ENCODE results near the gene DGKZ.

Gene DGKZ

GRCh38 chr11:46321757-46322156 lies 25.5 kb upstream of the DGKZ start:
- TF ChIP-seq EZH2phosphoT487 (conservative IDR thresholded peaks at IDR 0.05; ENCODE audit: low read length), result no peak
- TF ChIP-seq CTCF (IDR thresholded peaks at IDR 0.05; ENCODE audit: insufficient read depth, low read length, poor library complexity, severe bottlenecking), result no peak
- H3K9me3 ChIP-seq (ENCODE audit: insufficient read depth, low read length), result no peaks in the 10 kb centered on the region
- H3K36me3 ChIP-seq (ENCODE audit: low read length), result no peaks in the 10 kb centered on the region
- no peaks in the 10 kb centered on the region for H3K9me2 ChIP-seq (replicated peaks; ENCODE audit: insufficient read depth, low read length)
- no peak overlapping the region for H3K9ac ChIP-seq (ENCODE audit: low read length)
- no peaks in the 10 kb centered on the region for H3F3A ChIP-seq (ENCODE audit: insufficient read depth)
- no peak overlapping the region for H3K4me2 ChIP-seq (ENCODE audit: low read depth, low read length, poor library complexity, severe bottlenecking)
- no peaks in the 10 kb centered on the region for H3K79me2 ChIP-seq (ENCODE audit: insufficient read depth, low read length)
- H3K27me3 ChIP-seq (ENCODE audit: low read length), result no peaks in the 10 kb centered on the region
- H3K27ac ChIP-seq (ENCODE audit: low read depth, low read length), result no peak overlapping the region
- no peaks in the 10 kb centered on the region for H4K20me1 ChIP-seq (ENCODE audit: low read depth, low read length)
- H2AFZ ChIP-seq (ENCODE audit: low read depth, low read length, severe bottlenecking), result no peak overlapping the region
- H3K4me3 ChIP-seq (ENCODE audit: insufficient read depth, low read length, poor library complexity, severe bottlenecking), result no peak overlapping the region

- Histone ChIP-seq H4K20me1 (ENCODE audit: low read depth, low read length) (no peaks in the 10 kb centered on the region), H3K27ac (ENCODE audit: low read depth, low read length) (no peak overlapping the region), H3K4me3 (ENCODE audit: insufficient read depth, low read length, poor library complexity, severe bottlenecking) (no peak overlapping the region), H3K36me3 (ENCODE audit: low read length) (no peaks in the 10 kb centered on the region), H3K9me3 (ENCODE audit: insufficient read depth, low read length) (no peaks in the 10 kb centered on the region), H2AFZ (ENCODE audit: low read depth, low read length, severe bottlenecking) (no peak overlapping the region), H3F3A (ENCODE audit: insufficient read depth) (no peaks in the 10 kb centered on the region), H3K79me2 (ENCODE audit: insufficient read depth, low read length) (no peaks in the 10 kb centered on the region), H3K4me2 (ENCODE audit: low read depth, low read length, poor library complexity, severe bottlenecking) (no peak overlapping the region), H3K9me2 (replicated peaks; ENCODE audit: insufficient read depth, low read length) (no peaks in the 10 kb centered on the region), H3K9ac (ENCODE audit: low read length) (no peak overlapping the region), H3K27me3 (ENCODE audit: low read length) (no peaks in the 10 kb centered on the region)
- no peak for TF ChIP-seq EZH2phosphoT487 (conservative IDR thresholded peaks at IDR 0.05; ENCODE audit: low read length)
- TF ChIP-seq CTCF (IDR thresholded peaks at IDR 0.05; ENCODE audit: insufficient read depth, low read length, poor library complexity, severe bottlenecking), result no peak
Measured at GRCh38 chr11:46322759-46323158, 24.5 kb upstream of the DGKZ start.

GRCh38 chr11:46326813-46327416 lies 20.3 kb upstream of the DGKZ start:
- Histone ChIP-seq H3K9ac (ENCODE audit: low read length) (no peak overlapping the region), H3K27ac (ENCODE audit: low read depth, low read length) (no peak overlapping the region), H3K4me3 (ENCODE audit: insufficient read depth, low read length, poor library complexity, severe bottlenecking) (no peak overlapping the region), H3K9me2 (replicated peaks; ENCODE audit: insufficient read depth, low read length) (no peaks in the 10 kb centered on the region), H3F3A (ENCODE audit: insufficient read depth) (no peaks in the 10 kb centered on the region), H4K20me1 (ENCODE audit: low read depth, low read length) (no peaks in the 10 kb centered on the region), H3K4me2 (ENCODE audit: low read depth, low read length, poor library complexity, severe bottlenecking) (no peak overlapping the region), H2AFZ (ENCODE audit: low read depth, low read length, severe bottlenecking) (no peak overlapping the region), H3K27me3 (ENCODE audit: low read length) (no peaks in the 10 kb centered on the region), H3K79me2 (ENCODE audit: insufficient read depth, low read length) (no peaks in the 10 kb centered on the region), H3K9me3 (ENCODE audit: insufficient read depth, low read length) (no peaks in the 10 kb centered on the region), H3K36me3 (ENCODE audit: low read length) (no peaks in the 10 kb centered on the region)
- TF ChIP-seq CTCF (IDR thresholded peaks at IDR 0.05; ENCODE audit: insufficient read depth, low read length, poor library complexity, severe bottlenecking) (no peak), EZH2phosphoT487 (conservative IDR thresholded peaks at IDR 0.05; ENCODE audit: low read length) (no peak)
